ENCODE measurements around the gene ATR. TPM values are rescaled to one million over a fixed set of nuclear protein-coding genes. Genes with fewer than 3 reads are reported as not detected.
A peak's percentile ranks its signal among the peaks of the same experiment; 100 is the strongest.
"Not testable (repeated sequence)": the region's sequence is repeated elsewhere in the genome, so short reads cannot be mapped to it uniquely, and the experiment has no call there.

Gene ATR
- total and polyA plus RNA-seq, 8 donors: 19.5 to 31.2 (median 29.3) TPM

DNA sequence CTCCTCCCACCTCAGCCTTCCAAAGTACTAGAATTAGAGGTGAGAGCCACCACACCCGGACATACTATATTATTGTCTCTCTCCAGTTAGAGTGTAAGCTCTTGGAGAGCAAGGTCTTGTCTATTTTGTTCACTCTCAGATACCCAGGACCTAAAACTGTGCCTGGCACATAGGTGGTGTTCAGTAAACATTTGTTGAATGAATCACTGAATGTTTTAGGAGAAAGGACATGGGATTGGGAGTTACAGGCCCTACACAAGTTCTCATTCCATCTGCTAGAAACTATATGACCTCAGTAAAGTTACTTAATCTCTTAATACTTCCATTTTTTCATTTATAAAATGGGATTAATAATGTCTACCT is 1.5 kb upstream of the ATR start:
- no peaks in the 10 kb centered on the region for H3K9me3 ChIP-seq
- H3K27me3 ChIP-seq: no peaks in the 10 kb centered on the region
- no peak overlapping the region for H3K4me3 ChIP-seq
- no peak for DNase-seq
- TF ChIP-seq, protein P1, sequence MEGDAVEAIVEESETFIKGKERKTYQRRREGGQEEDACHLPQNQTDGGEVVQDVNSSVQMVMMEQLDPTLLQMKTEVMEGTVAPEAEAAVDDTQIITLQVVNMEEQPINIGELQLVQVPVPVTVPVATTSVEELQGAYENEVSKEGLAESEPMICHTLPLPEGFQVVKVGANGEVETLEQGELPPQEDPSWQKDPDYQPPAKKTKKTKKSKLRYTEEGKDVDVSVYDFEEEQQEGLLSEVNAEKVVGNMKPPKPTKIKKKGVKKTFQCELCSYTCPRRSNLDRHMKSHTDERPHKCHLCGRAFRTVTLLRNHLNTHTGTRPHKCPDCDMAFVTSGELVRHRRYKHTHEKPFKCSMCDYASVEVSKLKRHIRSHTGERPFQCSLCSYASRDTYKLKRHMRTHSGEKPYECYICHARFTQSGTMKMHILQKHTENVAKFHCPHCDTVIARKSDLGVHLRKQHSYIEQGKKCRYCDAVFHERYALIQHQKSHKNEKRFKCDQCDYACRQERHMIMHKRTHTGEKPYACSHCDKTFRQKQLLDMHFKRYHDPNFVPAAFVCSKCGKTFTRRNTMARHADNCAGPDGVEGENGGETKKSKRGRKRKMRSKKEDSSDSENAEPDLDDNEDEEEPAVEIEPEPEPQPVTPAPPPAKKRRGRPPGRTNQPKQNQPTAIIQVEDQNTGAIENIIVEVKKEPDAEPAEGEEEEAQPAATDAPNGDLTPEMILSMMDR (IDR thresholded peaks at IDR 0.05): no peak
- H3K36me3 ChIP-seq: no peaks in the 10 kb centered on the region
- H3K4me1 ChIP-seq: peaks cover 6 to 28% of the 10 kb centered on the region in 2 donors
- intact Hi-C loops (cut with DNase I): loop anchor here in 1 of 2 donors (10.0 kb wide), 1 partner anchor 415 kb away; no protein-coding TSS in a partner anchor
- no peak for ATAC-seq
- no peak overlapping the region for H3K27ac ChIP-seq

DNA sequence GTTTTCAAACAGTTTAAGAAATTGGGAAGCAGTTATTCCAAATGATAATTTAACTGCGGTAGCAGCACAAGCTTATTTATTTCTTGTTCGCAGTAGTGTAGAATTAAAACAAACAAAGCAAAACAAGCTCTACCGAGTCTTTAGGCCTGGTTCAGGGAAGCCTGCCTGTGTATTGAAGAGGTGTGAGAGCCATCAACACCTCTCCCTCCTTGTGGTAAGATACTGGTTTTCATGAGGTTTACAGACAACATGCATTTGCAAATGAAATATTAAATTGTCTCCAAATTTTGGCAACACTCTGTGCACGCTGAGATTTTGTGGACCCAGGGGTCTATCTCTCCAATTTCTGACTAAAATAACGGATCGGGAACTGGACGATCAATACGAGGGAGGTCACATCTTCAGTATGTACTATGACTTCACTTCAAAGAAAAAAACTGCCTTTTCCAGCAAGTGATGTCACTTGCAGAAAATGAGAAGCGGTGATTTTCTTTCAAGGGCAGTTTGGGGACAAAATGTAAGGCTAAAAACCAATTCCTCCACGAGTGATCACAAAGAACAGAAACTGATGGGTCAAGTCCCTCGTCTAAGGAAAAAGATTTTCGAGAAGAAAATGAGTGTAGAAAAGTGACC is 721 bp downstream of the ATR start:
- ATAC-seq (no peak), DNase-seq (no peak)
- H3K36me3 ChIP-seq: no peaks in the 10 kb centered on the region
- intact Hi-C loops (cut with DNase I): no loop called here
- H3K9me3 ChIP-seq: no peaks in the 10 kb centered on the region
- peaks cover 6 to 39% of the 10 kb centered on the region in 2 donors for H3K4me1 ChIP-seq
- no peaks in the 10 kb centered on the region for H3K27me3 ChIP-seq
- TF ChIP-seq, protein P1 (IDR thresholded peaks at IDR 0.05): no peak
- peak overlapping the region; percentile 94 to 96 for H3K27ac ChIP-seq
- H3K4me3 ChIP-seq: peak overlapping the region; percentile 79 to 93

DNA sequence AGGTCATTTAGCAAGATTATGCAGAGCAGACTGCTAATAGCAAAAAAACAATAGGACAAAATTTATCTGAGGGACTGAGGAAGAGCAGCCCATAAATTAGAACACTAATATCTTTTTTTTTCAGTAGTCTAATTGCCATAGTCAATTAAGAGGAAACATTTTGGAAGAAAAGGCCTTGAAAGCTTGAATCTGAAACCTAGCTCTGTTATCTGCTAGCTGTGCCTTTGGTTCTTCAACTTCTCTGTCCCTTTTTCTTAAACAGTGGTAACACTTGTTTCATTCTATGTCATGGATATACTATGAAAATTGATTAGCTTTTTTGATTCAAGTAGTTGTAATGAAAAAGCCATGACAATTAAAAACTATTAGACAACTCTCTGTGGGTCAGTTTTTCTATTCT is 1.7 kb downstream of the ATR start:
- Histone ChIP-seq H3K4me1 (peaks cover 6 to 39% of the 10 kb centered on the region in 2 donors), H3K36me3 (no peaks in the 10 kb centered on the region), H3K9me3 (no peaks in the 10 kb centered on the region), H3K27ac (no peak overlapping the region), H3K4me3 (no peak overlapping the region), H3K27me3 (no peaks in the 10 kb centered on the region)
- ATAC-seq (no peak), DNase-seq (no peak)
- intact Hi-C loops (cut with DNase I): no loop called here
- TF ChIP-seq, protein P1 (IDR thresholded peaks at IDR 0.05): no peak

DNA sequence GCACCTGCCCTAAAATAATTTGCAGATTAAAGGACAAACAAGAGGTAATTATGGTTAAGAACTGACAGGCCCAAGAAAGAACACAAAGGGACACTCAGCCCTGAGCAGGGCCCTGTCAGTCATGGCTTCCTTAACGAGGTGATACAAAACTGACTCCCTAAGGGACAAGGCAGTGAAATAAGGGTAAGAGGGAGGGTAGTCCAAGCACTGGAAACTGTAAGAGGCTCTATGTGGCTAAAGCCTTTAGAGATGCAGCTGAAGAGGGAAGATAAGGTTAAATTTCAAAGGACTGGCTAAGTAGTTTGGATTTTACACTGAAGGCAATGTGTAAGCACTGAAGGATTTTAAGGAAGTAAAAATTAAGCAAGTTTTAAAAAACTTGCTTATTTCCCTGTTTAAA is 3.9 kb downstream of the ATR start:
- Histone ChIP-seq H3K9me3 (no peaks in the 10 kb centered on the region), H3K4me1 (peaks cover 6 to 39% of the 10 kb centered on the region in 2 donors), H3K4me3 (no peak overlapping the region), H3K27me3 (no peaks in the 10 kb centered on the region), H3K36me3 (peaks cover 0 to 8% of the 10 kb centered on the region in 2 donors), H3K27ac (peak overlapping the region in 1 of 2 donors; percentile 29)
- ATAC-seq: no peak
- intact Hi-C loops (cut with DNase I): no loop called here
- DNase-seq: no peak
- TF ChIP-seq, protein P1 (IDR thresholded peaks at IDR 0.05): no peak

DNA sequence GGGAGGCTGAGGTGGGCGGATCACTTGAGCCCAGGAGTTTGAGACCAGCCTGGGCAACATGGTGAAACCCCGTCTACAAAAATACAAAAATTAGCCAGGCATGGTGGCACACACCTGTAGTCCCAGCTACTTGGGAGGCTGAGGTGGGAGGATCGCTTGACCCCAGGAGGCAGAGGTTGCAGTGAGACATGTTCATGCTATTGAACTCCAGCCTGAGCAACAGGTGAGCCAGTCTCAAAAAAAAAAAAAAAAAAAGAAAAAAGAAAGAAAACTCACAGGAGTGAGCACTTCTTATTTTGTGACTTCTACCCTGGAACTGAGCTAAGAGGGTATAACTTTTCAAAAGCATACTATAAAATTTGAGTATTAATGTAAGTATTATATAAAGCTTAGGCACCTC is 4.3 kb downstream of the ATR start:
- H3K4me3 ChIP-seq; ATAC-seq; H3K9me3 ChIP-seq; H3K27me3 ChIP-seq; DNase-seq; intact Hi-C loops (cut with DNase I); H3K36me3 ChIP-seq: not testable (repeated sequence)
- H3K4me1 ChIP-seq: peaks cover 6 to 36% of the 10 kb centered on the region in 2 donors
- H3K27ac ChIP-seq: peak overlapping the region in 1 of 2 donors; percentile 29

DNA sequence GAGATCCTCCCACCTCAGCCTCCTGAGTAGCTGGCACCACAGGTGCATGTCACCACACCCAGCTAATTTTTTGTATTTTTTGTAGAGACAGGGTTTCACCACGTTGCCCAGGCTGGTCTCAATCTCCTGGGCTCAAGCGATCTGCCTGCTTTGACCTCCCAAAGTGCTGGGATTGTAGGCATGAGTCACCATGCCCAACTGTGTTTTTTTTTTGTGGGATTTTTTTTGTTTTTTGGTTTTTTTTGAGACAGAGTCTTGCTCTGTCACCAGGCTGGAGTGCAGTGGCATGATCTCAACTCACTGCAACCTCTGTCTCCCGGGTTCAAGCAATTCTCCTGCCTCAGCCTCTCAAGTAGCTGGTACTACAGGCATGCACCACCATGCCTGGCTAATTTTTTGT is 9.1 kb downstream of the ATR start:
- ATAC-seq; H3K4me1 ChIP-seq; DNase-seq; H3K27me3 ChIP-seq; H3K4me3 ChIP-seq; H3K27ac ChIP-seq; H3K9me3 ChIP-seq; intact Hi-C loops (cut with DNase I): not testable (repeated sequence)
- peaks cover 0 to 27% of the 10 kb centered on the region in 2 donors for H3K36me3 ChIP-seq
